Sigmoid colon (tissue), 4 donors: Measurements from ENCODE around the gene PLP2.

Experiments used
- CTCF ChIP-seq, 4 experiments: fragments of 450-650 bp in 3 of 4; fragments of 200-600 bp in 1 of 4; IDR thresholded peaks; one replicate each; pipeline ENCODE4 v1.5.1; 2016 to 2019; ENCODE audit warnings: antibody characterized with exemption in 4 of 4, mild to moderate bottlenecking in 3 of 4, moderate library complexity in 2 of 4
- EP300 ChIP-seq, 4 donors: sonication (generic); formaldehyde crosslinking; IDR thresholded peaks; one replicate each; pipeline ENCODE4 v1.6.1; 2017; ENCODE audit warnings: antibody characterized with exemption in 4 of 4

GRCh38 chrX:49179358-49179757, 7.7 kb downstream of the PLP2 start:
- TF ChIP-seq EP300 (IDR thresholded peaks at IDR 0.05) (no peak), CTCF (IDR thresholded peaks at IDR 0.05) (no peak)
